ENCODE data around the gene PRODH2. TPM values are rescaled to one million over a fixed set of nuclear protein-coding genes. Genes with fewer than 3 reads are reported as not detected.

Gene PRODH2
- total and polyA plus RNA-seq, 2 of the 13 experiments (the other 11 are each of a cell fraction or from before 2014, with no cell fraction given): 86.7 to 118 TPM

DNA sequence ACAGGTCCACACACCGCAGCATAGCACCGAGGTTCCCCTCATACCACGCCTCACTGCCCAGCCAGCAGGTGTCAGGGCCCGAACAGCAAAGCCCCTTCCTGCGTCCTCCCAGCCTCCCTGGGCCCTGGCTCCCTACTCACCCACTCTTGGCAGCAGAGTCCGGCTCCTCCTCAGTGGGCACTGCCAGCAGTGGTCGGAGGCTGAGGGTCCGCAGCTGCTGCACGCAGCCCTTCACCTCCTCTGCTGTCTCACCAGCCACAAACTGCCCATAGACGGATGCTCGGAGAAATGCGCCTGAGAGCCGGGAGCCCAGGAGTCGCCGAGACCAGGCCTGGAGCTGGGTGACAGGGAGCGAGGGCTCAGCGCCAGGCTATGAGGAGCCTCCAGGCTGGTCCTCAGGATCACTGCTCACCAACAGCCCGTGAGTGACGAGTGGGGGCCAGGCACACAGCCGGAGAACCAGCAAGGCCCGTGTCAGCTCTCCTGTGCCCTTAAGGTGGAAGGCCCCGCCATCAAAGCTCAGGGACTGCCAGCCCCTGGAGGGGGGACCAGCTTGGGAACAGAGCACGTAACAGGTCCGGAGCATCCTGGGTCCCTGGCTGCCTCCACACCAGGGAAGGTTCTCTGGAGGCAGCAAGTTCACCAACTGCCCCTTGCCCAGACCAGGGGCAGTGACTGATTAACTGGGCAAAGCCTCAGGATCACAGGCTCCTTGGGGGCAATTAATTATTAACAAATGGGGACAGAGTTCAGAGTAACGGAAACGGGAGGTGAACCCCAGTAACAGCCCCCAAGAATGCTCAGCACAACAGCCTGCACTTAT is at the start of gene PRODH2 (continued):
- TF ChIP-seq, protein P1, sequence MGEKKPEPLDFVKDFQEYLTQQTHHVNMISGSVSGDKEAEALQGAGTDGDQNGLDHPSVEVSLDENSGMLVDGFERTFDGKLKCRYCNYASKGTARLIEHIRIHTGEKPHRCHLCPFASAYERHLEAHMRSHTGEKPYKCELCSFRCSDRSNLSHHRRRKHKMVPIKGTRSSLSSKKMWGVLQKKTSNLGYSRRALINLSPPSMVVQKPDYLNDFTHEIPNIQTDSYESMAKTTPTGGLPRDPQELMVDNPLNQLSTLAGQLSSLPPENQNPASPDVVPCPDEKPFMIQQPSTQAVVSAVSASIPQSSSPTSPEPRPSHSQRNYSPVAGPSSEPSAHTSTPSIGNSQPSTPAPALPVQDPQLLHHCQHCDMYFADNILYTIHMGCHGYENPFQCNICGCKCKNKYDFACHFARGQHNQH (CRISPR knock-in tag; IDR thresholded peaks at IDR 0.05): peak; percentile 13
- TF ChIP-seq ZNF407 (CRISPR knock-in tag; IDR thresholded peaks at IDR 0.05; ENCODE audit: not compliant biosample characterization) (peak; percentile 20), EEA1 (CRISPR knock-in tag; IDR thresholded peaks at IDR 0.05; ENCODE audit: borderline replicate concordance) (no peak; the same call in 1 of the 2 replicates), TSC22D2 (CRISPR knock-in tag; IDR thresholded peaks at IDR 0.05; ENCODE audit: borderline replicate concordance) (no peak), ZNF557 (CRISPR knock-in tag; IDR thresholded peaks at IDR 0.05) (no peak), STAT5B (CRISPR knock-in tag; IDR thresholded peaks at IDR 0.05) (no peak), MTF1 (CRISPR knock-in tag; IDR thresholded peaks at IDR 0.05) (no peak), ZBTB7B (CRISPR knock-in tag; IDR thresholded peaks at IDR 0.05) (peak; percentile 48; the same call in 1 of the 2 replicates), ZNF724P (CRISPR knock-in tag; IDR thresholded peaks at IDR 0.05; ENCODE audit: borderline replicate concordance) (no peak), BRCA1 (CRISPR knock-in tag; IDR thresholded peaks at IDR 0.05) (no peak), MAF1 (CRISPR knock-in tag; IDR thresholded peaks at IDR 0.05; ENCODE audit: borderline replicate concordance) (no peak), SMAD9 (CRISPR knock-in tag; IDR thresholded peaks at IDR 0.05) (no peak), TBP (CRISPR knock-in tag; IDR thresholded peaks at IDR 0.05) (no peak), KAT2B (IDR thresholded peaks at IDR 0.05; ENCODE audit: borderline replicate concordance, low read depth, low read length) (no peak)
- TF ChIP-seq, protein P2, sequence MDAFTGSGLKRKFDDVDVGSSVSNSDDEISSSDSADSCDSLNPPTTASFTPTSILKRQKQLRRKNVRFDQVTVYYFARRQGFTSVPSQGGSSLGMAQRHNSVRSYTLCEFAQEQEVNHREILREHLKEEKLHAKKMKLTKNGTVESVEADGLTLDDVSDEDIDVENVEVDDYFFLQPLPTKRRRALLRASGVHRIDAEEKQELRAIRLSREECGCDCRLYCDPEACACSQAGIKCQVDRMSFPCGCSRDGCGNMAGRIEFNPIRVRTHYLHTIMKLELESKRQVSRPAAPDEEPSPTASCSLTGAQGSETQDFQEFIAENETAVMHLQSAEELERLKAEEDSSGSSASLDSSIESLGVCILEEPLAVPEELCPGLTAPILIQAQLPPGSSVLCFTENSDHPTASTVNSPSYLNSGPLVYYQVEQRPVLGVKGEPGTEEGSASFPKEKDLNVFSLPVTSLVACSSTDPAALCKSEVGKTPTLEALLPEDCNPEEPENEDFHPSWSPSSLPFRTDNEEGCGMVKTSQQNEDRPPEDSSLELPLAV (CRISPR knock-in tag; conservative IDR thresholded peaks at IDR 0.05; ENCODE audit: low read depth): no peak
- TF ChIP-seq, protein P3, sequence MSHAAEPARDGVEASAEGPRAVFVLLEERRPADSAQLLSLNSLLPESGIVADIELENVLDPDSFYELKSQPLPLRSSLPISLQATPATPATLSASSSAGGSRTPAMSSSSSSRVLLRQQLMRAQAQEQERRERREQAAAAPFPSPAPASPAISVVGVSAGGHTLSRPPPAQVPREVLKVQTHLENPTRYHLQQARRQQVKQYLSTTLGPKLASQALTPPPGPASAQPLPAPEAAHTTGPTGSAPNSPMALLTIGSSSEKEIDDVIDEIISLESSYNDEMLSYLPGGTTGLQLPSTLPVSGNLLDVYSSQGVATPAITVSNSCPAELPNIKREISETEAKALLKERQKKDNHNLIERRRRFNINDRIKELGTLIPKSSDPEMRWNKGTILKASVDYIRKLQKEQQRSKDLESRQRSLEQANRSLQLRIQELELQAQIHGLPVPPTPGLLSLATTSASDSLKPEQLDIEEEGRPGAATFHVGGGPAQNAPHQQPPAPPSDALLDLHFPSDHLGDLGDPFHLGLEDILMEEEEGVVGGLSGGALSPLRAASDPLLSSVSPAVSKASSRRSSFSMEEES (CRISPR knock-in tag; IDR thresholded peaks at IDR 0.05): no peak; the same call in 1 of the 2 replicates
